HEK293 (cell line): ENCODE measurements around the gene GOSR2.

ENCODE experiments used
- CTCF ChIP-seq: fragments of 450-650 bp; formaldehyde crosslinking; IDR thresholded peaks from 2 replicates; pipeline ENCODE4 v1.5.1; 2016; ENCODE audit warnings: missing biosample characterization, missing genetic modification characterization
- MZF1 ChIP-seq: fragments of 450-650 bp; formaldehyde crosslinking; IDR thresholded peaks from 2 replicates; pipeline ENCODE4 v1.5.1; 2017; ENCODE audit warnings: missing biosample characterization, missing genetic modification characterization, borderline replicate concordance
- YY1 ChIP-seq: fragments of 450-650 bp; formaldehyde crosslinking; IDR thresholded peaks from 2 replicates; pipeline ENCODE4 v1.5.1; 2018; ENCODE audit warnings: missing biosample characterization, missing genetic modification characterization
- ZNF654 ChIP-seq: fragments of 450-650 bp; formaldehyde crosslinking; IDR thresholded peaks from 2 replicates; pipeline ENCODE4 v1.5.1; 2016; ENCODE audit warnings: low read depth, missing biosample characterization, missing genetic modification characterization
- ZNF76 ChIP-seq: fragments of 450-650 bp; formaldehyde crosslinking; IDR thresholded peaks from 2 replicates; pipeline ENCODE4; 2016; ENCODE audit warnings: low read depth, missing biosample characterization, missing genetic modification characterization, borderline replicate concordance

GRCh38 chr17:46948544-46948943 is 25.6 kb downstream of the GOSR2 start:
- TF ChIP-seq YY1 (tag by site-specific recombination), result no peak
- no peak for TF ChIP-seq MZF1
- no peak for TF ChIP-seq ZNF76 (tag by site-specific recombination)
- no peak for TF ChIP-seq ZNF654 (tag by site-specific recombination)
- no peak for TF ChIP-seq CTCF (tag by site-specific recombination)
